Activated naive CD4-positive, alpha-beta T cell (primary cell): ENCODE measurements around the gene NAB1.
A peak's percentile ranks its signal among the peaks of the same experiment; 100 is the strongest.

Experiments
- DNase-seq, 4 experiments: peaks; one replicate each; lab custom pipeline; 2025; lab: John Stamatoyannopoulos, UW

NAB1 gene

DNA sequence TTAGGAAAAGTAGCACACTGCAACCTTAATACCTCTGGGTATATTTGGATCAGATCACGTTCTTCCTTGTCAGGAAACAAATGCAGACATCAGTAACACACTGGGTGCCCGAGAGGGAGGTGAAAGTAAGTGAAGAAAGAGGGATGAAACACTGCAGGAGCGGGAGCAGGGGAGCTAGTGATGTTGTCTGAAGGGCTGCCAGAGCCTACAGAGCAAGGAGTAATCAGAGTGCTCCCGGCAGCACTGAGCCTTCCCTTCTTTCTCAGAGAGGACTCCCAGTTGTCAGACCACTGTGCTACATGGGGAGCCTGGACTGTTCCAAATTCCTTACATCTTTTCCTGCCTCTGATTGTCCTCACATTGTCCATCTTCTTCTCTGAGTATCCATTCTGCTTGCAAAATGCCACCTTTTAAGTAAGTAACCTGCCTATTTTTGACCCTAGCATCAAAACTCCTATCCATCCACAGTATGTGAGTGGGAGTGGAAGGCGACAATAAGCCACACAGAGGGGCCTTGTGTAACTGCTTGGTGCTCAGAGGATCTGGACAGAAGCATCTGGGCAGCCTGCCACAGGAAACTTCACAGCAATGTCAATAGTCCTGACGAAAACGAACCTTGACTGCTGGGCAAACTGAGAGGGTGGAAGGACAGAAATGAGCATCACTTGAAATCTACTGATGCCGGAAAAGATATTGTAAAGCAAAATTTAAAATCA, 10.8 kb upstream of the NAB1 start:
- DNase-seq = no peak

GRCh38 chr2:190640117-190640516, 8.8 kb upstream of the NAB1 start:
- no peak for DNase-seq

- DNase-seq = no peak
Measured at GRCh38 chr2:190641469-190641868, 7.4 kb upstream of the NAB1 start.

DNA sequence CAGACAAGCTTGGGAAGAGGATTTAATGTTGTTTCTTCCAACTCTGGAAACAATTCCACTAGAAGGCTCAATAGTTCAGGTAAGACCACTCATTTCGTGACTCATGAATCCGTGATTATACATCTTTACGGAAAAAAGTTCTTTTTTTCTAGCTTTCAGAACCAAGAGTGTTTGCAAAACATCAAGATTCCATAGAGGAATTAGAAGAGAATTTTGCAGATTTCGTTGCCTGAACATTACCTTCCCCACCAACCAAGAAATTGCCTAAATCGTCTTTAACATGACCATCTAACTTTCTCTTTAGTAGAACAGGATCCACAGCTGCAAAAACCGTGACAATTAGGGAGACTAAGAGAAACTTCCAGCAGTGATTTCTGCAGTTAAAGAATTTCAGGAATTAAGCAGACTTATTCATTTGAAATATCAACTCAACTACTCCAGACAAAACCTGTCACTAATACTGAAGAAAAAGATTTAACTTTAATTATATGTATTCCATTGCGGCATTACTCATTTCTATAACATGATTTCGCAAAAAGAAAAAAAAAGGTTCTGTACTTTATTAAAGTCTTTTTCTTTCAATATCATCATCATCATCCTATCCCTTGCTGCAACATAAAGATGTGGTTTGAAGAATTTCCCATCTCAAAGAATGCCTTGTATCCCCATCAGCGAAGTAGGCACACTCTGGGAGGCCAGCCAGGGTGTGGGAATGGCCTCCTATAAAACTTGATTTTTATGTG, 1.9 kb upstream of the NAB1 start:
- DNase-seq = no peak

GRCh38 chr2:190648289-190649034, 421 bp upstream of the NAB1 start:
- DNase-seq = peak; percentile 35 to 88 (median 67)

- DNase-seq = no peak
Measured at GRCh38 chr2:190649798-190650390, 1.0 kb downstream of the NAB1 start.

- no peak for DNase-seq
Measured at GRCh38 chr2:190651413-190651812, 2.5 kb downstream of the NAB1 start.

GRCh38 chr2:190653231-190653630, 4.3 kb downstream of the NAB1 start:
- DNase-seq = no peak

DNA sequence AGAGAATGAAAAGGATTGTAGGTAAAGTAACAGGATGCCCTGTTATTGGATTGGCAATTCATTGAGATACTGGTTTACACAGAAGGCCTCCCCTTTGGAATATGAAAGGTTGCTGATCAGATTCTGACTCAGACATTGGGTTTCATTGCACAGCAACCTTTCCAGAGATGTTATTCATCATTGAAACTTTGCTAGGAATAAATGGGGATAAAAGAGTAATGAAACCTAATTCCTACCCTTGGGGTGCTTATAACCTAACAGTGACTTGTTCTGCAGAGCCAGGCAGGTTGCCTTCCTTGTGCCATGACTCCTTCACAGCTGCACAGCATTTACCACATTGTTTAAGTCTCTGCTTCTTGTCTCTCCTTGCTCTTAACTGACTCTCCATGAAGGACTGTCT, 5.0 kb downstream of the NAB1 start:
- DNase-seq = no peak

GRCh38 chr2:190655113-190655512, 6.2 kb downstream of the NAB1 start:
- DNase-seq = no peak

GRCh38 chr2:190655570-190655969, 6.7 kb downstream of the NAB1 start:
- DNase-seq = no peak

- DNase-seq = no peak
Measured at GRCh38 chr2:190656301-190656700, 7.4 kb downstream of the NAB1 start.

GRCh38 chr2:190657474-190658255, 8.8 kb downstream of the NAB1 start:
- DNase-seq = no peak

GRCh38 chr2:190659553-190659952, 10.7 kb downstream of the NAB1 start:
- DNase-seq = no peak

DNA sequence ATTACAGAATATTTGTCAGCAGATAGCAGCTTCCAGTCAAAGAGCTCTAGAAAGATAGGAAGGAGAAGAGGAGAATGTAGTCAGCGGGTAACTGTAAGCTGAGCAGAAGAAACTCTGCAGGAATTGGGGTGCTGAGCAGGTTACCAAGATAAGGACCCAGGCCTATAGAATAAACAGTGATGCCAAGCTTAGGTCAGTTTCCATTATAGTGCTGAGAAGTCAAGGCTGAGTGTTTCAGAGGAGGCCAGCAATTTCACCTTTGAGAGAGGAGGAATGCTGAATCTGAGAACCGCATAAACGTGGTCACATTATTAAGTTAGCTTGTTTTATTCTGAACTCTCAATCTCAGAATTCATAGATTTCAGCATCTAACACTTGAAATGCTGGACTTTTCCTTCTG, 13.9 kb downstream of the NAB1 start:
- DNase-seq = no peak

DNA sequence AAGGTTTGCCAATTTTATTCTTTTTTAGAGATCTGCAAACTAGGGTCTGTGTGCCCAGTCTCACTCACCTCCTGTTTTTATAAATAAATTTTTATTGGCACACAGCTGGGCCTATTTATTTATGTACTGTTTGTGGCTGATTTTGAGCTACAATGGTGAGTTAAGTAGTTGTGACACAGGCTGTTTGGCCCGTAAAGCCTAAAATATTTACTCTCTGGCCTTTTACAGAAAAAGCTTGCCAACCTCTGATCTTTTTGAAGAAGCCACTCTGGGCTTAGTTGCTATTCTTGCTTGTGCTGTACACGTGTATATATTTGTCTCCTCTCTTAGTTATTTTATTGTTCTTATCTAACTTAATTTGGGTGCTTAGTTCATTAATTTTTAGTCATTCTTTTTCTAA, 14.5 kb downstream of the NAB1 start:
- DNase-seq = no peak

GRCh38 chr2:190663839-190664238, 15.0 kb downstream of the NAB1 start:
- no peak for DNase-seq

- DNase-seq = no peak
Measured at GRCh38 chr2:190664240-190664639, 15.4 kb downstream of the NAB1 start.

DNA sequence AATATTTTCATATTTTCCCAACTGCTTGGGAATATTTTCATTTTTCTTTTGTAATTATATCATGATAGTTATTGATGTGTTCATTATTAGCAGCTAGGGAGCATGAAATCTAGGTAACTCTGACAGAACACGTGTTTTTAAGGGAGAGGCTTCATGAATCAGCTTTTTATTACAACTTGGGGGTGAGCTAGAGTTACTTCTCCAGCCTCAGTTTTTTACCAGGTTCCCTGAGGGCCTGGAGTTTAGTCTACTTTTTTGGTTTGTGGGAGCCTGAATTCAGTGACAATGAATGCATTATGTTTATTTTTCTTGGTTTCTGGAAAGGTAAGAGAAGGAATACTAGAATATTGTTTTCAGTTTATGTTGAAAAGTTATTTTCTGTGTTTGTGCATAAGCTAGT, 18.0 kb downstream of the NAB1 start:
- no peak for DNase-seq

DNA sequence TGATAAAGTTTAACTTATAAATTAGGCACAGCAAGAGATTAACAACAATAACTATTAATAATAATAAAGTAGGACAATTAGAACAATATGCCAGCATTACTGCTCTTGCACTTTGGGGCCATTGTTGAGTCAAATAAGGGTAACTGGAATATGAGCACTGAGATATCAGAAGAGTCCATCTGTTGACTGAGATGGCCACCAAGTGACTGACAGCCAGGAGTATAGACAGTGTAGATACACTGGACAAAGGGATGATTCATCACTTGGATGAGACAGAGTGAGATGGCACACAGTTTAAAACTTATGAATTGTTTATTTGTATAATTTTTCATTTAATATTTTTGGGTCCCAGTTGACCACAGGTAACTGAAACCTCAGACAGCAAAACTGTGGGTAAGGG, 20.0 kb downstream of the NAB1 start:
- DNase-seq = no peak

- no peak for DNase-seq
Measured at GRCh38 chr2:190670182-190670946, 21.5 kb downstream of the NAB1 start.
